Peyer's patch (tissue), 4 donors: ENCODE measurements around the gene EBI3. TPM values are rescaled to one million over a fixed set of nuclear protein-coding genes. Genes with fewer than 3 reads are reported as not detected.
"Not testable (repeated sequence)": the region's sequence is repeated elsewhere in the genome, so short reads cannot be mapped to it uniquely, and the experiment has no call there.

Experiments used
- DNase-seq, 3 donors: peaks; one replicate each; pipeline ENCODE4 v3.0.0-alpha.2; 2017 to 2019
- H3K27ac ChIP-seq, 4 donors: fragments of 200-600 bp; sonication (generic); one replicate each; pipeline ENCODE4 v1.5.1; 2016 to 2019
- H3K27me3 ChIP-seq, 2 donors: fragments of 200-600 bp; sonication (generic); one replicate each; pipeline ENCODE4 v1.5.1; 2019
- H3K36me3 ChIP-seq, 3 donors: fragments of 200-600 bp; sonication (generic); one replicate each; pipeline ENCODE4 v1.5.1; 2016 to 2019
- H3K4me1 ChIP-seq, 4 donors: fragments of 200-600 bp; sonication (generic); one replicate each; pipeline ENCODE4 v1.5.1; 2016 to 2019
- H3K4me3 ChIP-seq, 4 donors: fragments of 200-600 bp; sonication (generic); 1 replicate in 3 of 4; 2 replicates in 1 of 4; pipeline ENCODE4 v1.5.1; 2016 to 2019; ENCODE audit warnings: mild to moderate bottlenecking in 1 of 4
- H3K9me3 ChIP-seq, 4 donors: fragments of 200-600 bp; sonication (generic); one replicate each; pipeline ENCODE4 v1.5.1; 2016 to 2019; ENCODE audit warnings: mild to moderate bottlenecking in 1 of 4
- POLR2A ChIP-seq, 2 donors: fragments of 450-650 bp; IDR thresholded peaks; one replicate each; pipeline ENCODE4 v1.5.1; 2017; ENCODE audit warnings: antibody characterized with exemption in 2 of 2, mild to moderate bottlenecking in 2 of 2, moderate library complexity in 2 of 2
- total RNA-seq, 4 donors: library from RNA; depleted of rRNA; stranded (reverse); fragments of >200 nt; gene quantifications; one replicate each; pipeline ENCODE4 v1.1.0, GENCODE V29; 2016
- TF ChIP-seq, protein P1 (sequence below), 6 experiments: fragments of 450-650 bp in 4 of 6; fragments of 200-600 bp in 2 of 6; sonication (generic) in 1 of 6; IDR thresholded peaks; one replicate each; pipeline ENCODE4 v1.5.1; 2017 to 2019; ENCODE audit warnings: antibody characterized with exemption in 6 of 6, mild to moderate bottlenecking in 3 of 6, moderate library complexity in 1 of 6

EBI3 gene
- total RNA-seq, 4 donors from 2014 or later, result 1.4 to 12.4 (median 1.9) TPM; not detected in 1

DNA sequence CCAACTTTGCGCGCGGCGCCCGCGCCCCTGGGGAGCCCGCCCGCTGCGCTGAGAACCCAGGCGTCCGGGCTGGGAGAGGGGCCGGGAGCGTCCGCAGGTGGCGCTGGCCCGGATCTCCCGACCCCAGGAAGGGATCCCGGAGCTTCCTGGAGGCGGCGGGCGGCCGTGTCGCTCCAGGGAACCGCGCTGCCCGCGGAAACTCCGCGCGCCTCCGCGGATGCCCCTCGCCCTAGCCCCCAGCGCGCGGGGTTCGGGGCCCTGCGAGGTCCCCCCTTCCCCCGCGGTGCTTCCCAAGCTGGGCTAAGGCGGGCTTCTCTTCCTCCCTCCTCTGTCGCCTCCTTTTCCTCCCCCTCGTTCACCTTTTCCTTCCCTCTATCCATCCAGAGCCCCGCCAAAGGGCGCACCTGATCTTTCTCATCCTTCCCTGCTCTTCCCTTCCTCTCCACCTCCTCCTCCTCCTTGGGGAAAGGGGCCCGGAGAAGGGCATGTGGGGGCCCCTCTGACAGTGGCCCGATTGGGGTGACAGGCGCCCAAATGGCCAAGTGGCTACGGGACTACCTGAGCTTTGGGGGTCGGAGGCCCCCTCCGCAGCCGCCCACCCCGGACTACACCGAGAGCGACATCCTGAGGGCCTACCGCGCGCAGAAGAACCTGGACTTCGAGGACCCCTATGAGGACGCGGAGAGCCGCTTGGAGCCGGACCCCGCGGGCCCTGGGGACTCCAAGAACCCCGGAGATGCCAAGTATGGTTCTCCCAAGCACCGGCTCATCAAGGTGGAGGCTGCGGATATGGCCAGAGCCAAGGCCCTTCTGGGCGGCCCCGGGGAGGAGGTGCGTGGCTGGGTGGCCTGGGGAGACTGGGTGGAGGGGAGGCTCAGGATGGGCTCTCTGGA, 50.5 kb downstream of the EBI3 start:
- Histone ChIP-seq H3K27me3 (peaks cover 0 to 22% of the 10 kb centered on the region in 2 donors), H3K36me3 (no peaks in the 10 kb centered on the region), H3K4me1 (peaks cover 0 to 16% (median 12%) of the 10 kb centered on the region in 4 donors), H3K4me3 (peak overlapping the region in 3 of 4 donors; percentile 18 to 43 (median 38)), H3K27ac (no peak overlapping the region), H3K9me3 (no peaks in the 10 kb centered on the region)
- TF ChIP-seq, protein P1, sequence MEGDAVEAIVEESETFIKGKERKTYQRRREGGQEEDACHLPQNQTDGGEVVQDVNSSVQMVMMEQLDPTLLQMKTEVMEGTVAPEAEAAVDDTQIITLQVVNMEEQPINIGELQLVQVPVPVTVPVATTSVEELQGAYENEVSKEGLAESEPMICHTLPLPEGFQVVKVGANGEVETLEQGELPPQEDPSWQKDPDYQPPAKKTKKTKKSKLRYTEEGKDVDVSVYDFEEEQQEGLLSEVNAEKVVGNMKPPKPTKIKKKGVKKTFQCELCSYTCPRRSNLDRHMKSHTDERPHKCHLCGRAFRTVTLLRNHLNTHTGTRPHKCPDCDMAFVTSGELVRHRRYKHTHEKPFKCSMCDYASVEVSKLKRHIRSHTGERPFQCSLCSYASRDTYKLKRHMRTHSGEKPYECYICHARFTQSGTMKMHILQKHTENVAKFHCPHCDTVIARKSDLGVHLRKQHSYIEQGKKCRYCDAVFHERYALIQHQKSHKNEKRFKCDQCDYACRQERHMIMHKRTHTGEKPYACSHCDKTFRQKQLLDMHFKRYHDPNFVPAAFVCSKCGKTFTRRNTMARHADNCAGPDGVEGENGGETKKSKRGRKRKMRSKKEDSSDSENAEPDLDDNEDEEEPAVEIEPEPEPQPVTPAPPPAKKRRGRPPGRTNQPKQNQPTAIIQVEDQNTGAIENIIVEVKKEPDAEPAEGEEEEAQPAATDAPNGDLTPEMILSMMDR (IDR thresholded peaks at IDR 0.05), result no peak
- TF ChIP-seq POLR2A (IDR thresholded peaks at IDR 0.05), result no peak
- no peak for DNase-seq

DNA sequence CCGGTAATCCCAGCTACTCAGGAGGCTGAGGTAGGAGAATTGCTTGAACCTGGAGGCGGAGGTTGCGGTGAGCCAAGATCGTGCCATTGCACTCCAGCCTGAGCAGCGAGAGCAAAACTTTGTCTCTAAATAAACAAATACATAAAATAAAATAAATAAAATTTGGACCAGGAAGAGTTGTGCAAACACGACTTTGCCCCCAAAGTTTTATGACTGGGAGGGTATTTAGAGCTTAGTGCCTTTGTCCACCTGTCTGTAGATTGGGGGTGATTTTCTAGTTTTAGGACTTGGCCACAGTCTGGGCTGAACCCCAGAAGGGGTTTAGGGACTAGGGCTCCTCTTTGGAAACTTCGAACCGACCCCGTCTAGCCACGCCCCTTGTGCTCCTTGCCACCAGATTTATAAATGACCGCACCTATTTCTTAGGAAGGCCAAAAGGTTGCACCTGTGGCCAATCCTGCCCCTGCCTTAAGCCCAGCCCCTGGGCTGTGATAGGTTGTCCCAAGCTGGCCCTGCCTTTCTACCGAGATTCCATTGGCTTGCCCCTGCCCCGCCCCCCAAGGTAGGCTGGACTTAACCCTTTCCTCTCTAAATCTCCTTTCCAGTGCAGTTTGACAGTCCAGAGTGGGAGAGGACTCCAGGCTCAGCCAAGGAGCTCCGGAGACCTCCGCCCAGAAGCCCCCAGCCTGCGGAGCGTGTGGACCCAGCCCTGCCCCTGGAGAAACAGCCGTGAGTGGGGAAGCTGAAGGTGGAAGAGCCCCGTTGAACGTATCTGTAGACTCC, 55.0 kb downstream of the EBI3 start:
- peak in 2 of 3 donors; percentile 88 to 90 for DNase-seq
- peaks cover 0 to 11% (median 6%) of the 10 kb centered on the region in 4 donors for H3K4me1 ChIP-seq
- peak in 1 of 2 donors; percentile 68 for TF ChIP-seq POLR2A (IDR thresholded peaks at IDR 0.05)
- TF ChIP-seq, protein P1 (IDR thresholded peaks at IDR 0.05), result no peak
- no peaks in the 10 kb centered on the region for H3K9me3 ChIP-seq
- peaks cover 0 to 13% of the 10 kb centered on the region in 2 donors for H3K27me3 ChIP-seq
- peak overlapping the region in 3 of 4 donors; percentile 33 to 78 (median 71) for H3K27ac ChIP-seq
- H3K4me3 ChIP-seq, result peak overlapping the region in 3 of 4 donors; percentile 27 to 60 (median 55)
- H3K36me3 ChIP-seq, result no peaks in the 10 kb centered on the region

DNA sequence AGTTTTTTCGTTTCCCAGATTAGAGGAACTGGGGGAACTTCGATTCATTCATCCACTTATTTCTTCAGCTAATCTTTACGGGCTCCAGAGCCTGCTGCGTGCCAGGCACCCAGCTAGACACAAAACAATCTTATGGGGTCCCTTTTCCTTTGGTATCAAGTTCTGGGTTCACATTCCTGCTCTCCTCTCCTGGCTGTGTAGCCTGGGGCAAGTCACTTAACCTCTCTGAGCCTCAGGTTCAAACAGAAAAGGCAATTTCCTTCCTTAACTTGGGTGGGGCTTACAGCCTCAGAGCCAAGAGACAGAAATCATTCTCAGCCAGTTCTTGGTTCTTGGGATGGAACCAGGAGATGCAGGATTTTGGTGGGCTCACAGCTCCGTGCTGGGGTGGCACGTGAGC, 55.7 kb downstream of the EBI3 start:
- Histone ChIP-seq H3K36me3 (no peaks in the 10 kb centered on the region), H3K27ac (peak overlapping the region in 3 of 4 donors; percentile 33 to 78 (median 71))
- TF ChIP-seq, protein P1 (IDR thresholded peaks at IDR 0.05), result no peak
- TF ChIP-seq POLR2A (IDR thresholded peaks at IDR 0.05), result no peak

DNA sequence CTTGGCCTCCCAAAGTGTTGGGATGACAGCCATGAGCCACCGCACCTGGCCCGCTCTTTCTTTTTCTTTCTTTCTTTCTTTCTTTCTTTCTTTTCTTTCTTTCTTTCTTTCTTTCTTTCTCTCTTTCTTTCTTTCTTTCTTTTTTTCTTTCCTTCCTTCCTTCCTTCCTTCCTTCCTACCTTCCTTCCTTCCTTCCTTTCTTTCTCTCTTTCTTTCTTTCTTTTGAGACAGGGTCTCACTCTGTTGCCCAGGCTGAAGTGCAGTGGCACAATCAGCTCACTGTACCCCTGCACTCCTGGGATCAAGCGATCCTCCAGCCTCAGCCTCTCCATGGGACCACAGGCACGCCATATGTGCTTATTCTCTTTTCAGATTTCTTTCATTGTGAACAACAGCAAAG, 56.8 kb downstream of the EBI3 start:
- H3K27ac ChIP-seq, DNase-seq, H3K36me3 ChIP-seq, H3K9me3 ChIP-seq, H3K4me1 ChIP-seq, H3K27me3 ChIP-seq, H3K4me3 ChIP-seq: not testable (repeated sequence)

More for the DNA sequence above, 55.7 kb downstream of the EBI3 start:
- peaks cover 0 to 5% (median under 1%) of the 10 kb centered on the region in 4 donors for H3K4me1 ChIP-seq
- H3K4me3 ChIP-seq, result peak overlapping the region in 3 of 4 donors; percentile 27 to 60 (median 55)
- peaks cover 0 to 7% of the 10 kb centered on the region in 2 donors for H3K27me3 ChIP-seq
- no peak for DNase-seq
- no peaks in the 10 kb centered on the region for H3K9me3 ChIP-seq

Other genes starting within 250 kb of the EBI3 start
- gene EEF2, start 244.1 kb upstream of the EBI3 start, total RNA-seq, result 1,000 to 10,000 TPM in 3 of 4 donors, 100 to 1,000 TPM in 1; 914 to 1,425 (median 1,203) TPM
- 10 to 100 TPM; 15.9 to 47.9 (median 24.2) TPM for gene PIAS4, start 221.8 kb upstream of the EBI3 start, total RNA-seq
- 100 to 1,000 TPM in 2 of 4 donors, 10 to 100 TPM in 2; 74.3 to 149 (median 96.1) TPM for gene ZBTB7A, start 162.6 kb upstream of the EBI3 start, total RNA-seq
- gene MAP2K2, start 105.4 kb upstream of the EBI3 start, total RNA-seq, result 100 to 1,000 TPM; 168 to 283 (median 220) TPM
- gene CREB3L3, start 75.9 kb upstream of the EBI3 start, total RNA-seq, result 100 to 1,000 TPM in 3 of 4 donors, 10 to 100 TPM in 1; 45.4 to 528 (median 270) TPM
- 100 to 1,000 TPM in 1 of 4 donors, 10 to 100 TPM in 3; 55.3 to 115 (median 84.9) TPM for gene SIRT6, start 47.0 kb upstream of the EBI3 start, total RNA-seq
- 1 to 10 TPM in 3 of 4 donors, under 1 TPM in 1; 0.83 to 3.9 (median 1.6) TPM for gene ANKRD24, start 46.8 kb upstream of the EBI3 start, total RNA-seq
- 10 to 100 TPM in 3 of 4 donors, 1 to 10 TPM in 1; 8.9 to 33.8 (median 24.1) TPM for gene YJU2, start 17.6 kb downstream of the EBI3 start, total RNA-seq
- 10 to 100 TPM in 3 of 4 donors, not detected in 1; 21.3 to 27.7 (median 21.9) TPM for gene SHD, start 49.7 kb downstream of the EBI3 start, total RNA-seq
- 1 to 10 TPM; 2.2 to 6.1 (median 3.8) TPM for gene TMIGD2, start 72.9 kb downstream of the EBI3 start, total RNA-seq
- 1 to 10 TPM in 3 of 4 donors, not detected in 1; 1.0 to 8.4 (median 1.4) TPM for gene FSD1, start 75.1 kb downstream of the EBI3 start, total RNA-seq
- gene STAP2, start 109.3 kb downstream of the EBI3 start, total RNA-seq, result 100 to 1,000 TPM in 3 of 4 donors, 10 to 100 TPM in 1; 90.8 to 227 (median 134) TPM
- gene MPND, start 114.0 kb downstream of the EBI3 start, total RNA-seq, result 10 to 100 TPM in 3 of 4 donors, 1 to 10 TPM in 1; 8.3 to 26.1 (median 20.8) TPM
- 100 to 1,000 TPM in 1 of 4 donors, 10 to 100 TPM in 3; 69.3 to 102 (median 73.9) TPM for gene SH3GL1, start 171.0 kb downstream of the EBI3 start, total RNA-seq
- 10 to 100 TPM in 3 of 4 donors, 1 to 10 TPM in 1; 7.5 to 66.8 (median 14.4) TPM for gene CHAF1A, start 173.1 kb downstream of the EBI3 start, total RNA-seq
- gene UBXN6, start 228.3 kb downstream of the EBI3 start, total RNA-seq, result 100 to 1,000 TPM in 3 of 4 donors, 10 to 100 TPM in 1; 94.9 to 178 (median 163) TPM
- 10 to 100 TPM; 20.5 to 73.4 (median 28.6) TPM for gene HDGFL2, start 242.8 kb downstream of the EBI3 start, total RNA-seq